OCI-LY1 (cell line): Measurements from ENCODE around the gene THSD7A.

Experiments used
- H2AFZ ChIP-seq: fragments of 200-600 bp; sonication (generic), shearing (Covaris generic); 2 replicates; pipeline ENCODE4 v1.6.0; 2014; ENCODE audit warnings: antibody characterized with exemption, mild to moderate bottlenecking, low read length
- H3F3A ChIP-seq: fragments of 200-600 bp; sonication (generic), shearing (Covaris generic); 2 replicates; pipeline ENCODE4 v1.6.0; 2014; ENCODE audit warnings: mild to moderate bottlenecking, antibody characterized with exemption, low read length, moderate library complexity; ENCODE audit not compliant: insufficient read depth
- H3K27ac ChIP-seq: fragments of 200-600 bp; sonication (generic); 2 replicates; pipeline ENCODE4 v1.5.1; 2014; ENCODE audit warnings: low read length, mixed run types, mild to moderate bottlenecking, low read depth; ENCODE audit not compliant: poor library complexity, severe bottlenecking
- H3K27me3 ChIP-seq: fragments of 200-600 bp; sonication (generic); 2 replicates; pipeline ENCODE4 v1.6.0; 2014; ENCODE audit warnings: antibody characterized with exemption, mild to moderate bottlenecking, low read length, moderate library complexity; ENCODE audit not compliant: insufficient read depth
- H3K36me3 ChIP-seq: fragments of 200-600 bp; sonication (generic); 2 replicates; pipeline ENCODE4 v1.6.1; 2014; ENCODE audit warnings: mild to moderate bottlenecking, antibody characterized with exemption, low read length, moderate library complexity, mixed read lengths; ENCODE audit not compliant: insufficient read depth
- H3K4me1 ChIP-seq: fragments of 200-600 bp; sonication (generic); 2 replicates; pipeline ENCODE4 v1.5.1; 2014; ENCODE audit warnings: mild to moderate bottlenecking, low read length, moderate library complexity; ENCODE audit not compliant: insufficient read depth, severe bottlenecking
- H3K4me2 ChIP-seq: fragments of 200-600 bp; sonication (generic), shearing (Covaris generic); 2 replicates; pipeline ENCODE4 v1.6.1; 2014; ENCODE audit warnings: low read length
- H3K4me3 ChIP-seq: fragments of 200-600 bp; sonication (generic); 2 replicates; pipeline ENCODE4 v1.5.1; 2014; ENCODE audit warnings: low read length, low read depth, mild to moderate bottlenecking, mixed read lengths; ENCODE audit not compliant: poor library complexity, severe bottlenecking
- H3K79me2 ChIP-seq: fragments of 200-600 bp; shearing (Covaris generic); 2 replicates; pipeline ENCODE4 v1.6.1; 2016; ENCODE audit warnings: mixed run types, low read length, mixed read lengths; ENCODE audit not compliant: insufficient read depth
- H3K9ac ChIP-seq: fragments of 200-600 bp; sonication (generic), shearing (Covaris generic); 2 replicates; pipeline ENCODE4 v1.6.1; 2014; ENCODE audit warnings: mild to moderate bottlenecking, low read length, mixed read lengths
- H3K9me2 ChIP-seq: fragments of 200-600 bp; sonication (generic), shearing (Covaris generic); 2 replicates; pipeline ENCODE4 v1.6.1; 2014; ENCODE audit warnings: low read depth, mild to moderate bottlenecking, low read length, mixed read lengths
- H3K9me3 ChIP-seq: fragments of 200-600 bp; shearing (Covaris generic); 2 replicates; pipeline ENCODE4 v1.6.1; 2014; ENCODE audit warnings: low read length, mixed read lengths
- H4K20me1 ChIP-seq: fragments of 200-600 bp; sonication (generic), shearing (Covaris generic); 2 replicates; pipeline ENCODE4 v1.6.0; 2016; ENCODE audit warnings: mild to moderate bottlenecking, low read length; ENCODE audit not compliant: insufficient read depth
- EZH2 ChIP-seq: fragments of 200-600 bp; sonication (generic), shearing (Covaris generic); IDR thresholded peaks from 2 replicates; pipeline ENCODE4 v1.8.0; 2017; ENCODE audit warnings: borderline replicate concordance, mixed run types, mild to moderate bottlenecking, antibody characterized with exemption, low read length, moderate library complexity, mixed read lengths
- TF ChIP-seq, protein P1 (sequence below): fragments of 200-600 bp; sonication (generic), shearing (Covaris generic); IDR thresholded peaks from 2 replicates; pipeline ENCODE4 v1.5.1; 2017; ENCODE audit warnings: mild to moderate bottlenecking, antibody characterized with exemption, low read length, moderate library complexity, mixed read lengths

The THSD7A gene

DNA sequence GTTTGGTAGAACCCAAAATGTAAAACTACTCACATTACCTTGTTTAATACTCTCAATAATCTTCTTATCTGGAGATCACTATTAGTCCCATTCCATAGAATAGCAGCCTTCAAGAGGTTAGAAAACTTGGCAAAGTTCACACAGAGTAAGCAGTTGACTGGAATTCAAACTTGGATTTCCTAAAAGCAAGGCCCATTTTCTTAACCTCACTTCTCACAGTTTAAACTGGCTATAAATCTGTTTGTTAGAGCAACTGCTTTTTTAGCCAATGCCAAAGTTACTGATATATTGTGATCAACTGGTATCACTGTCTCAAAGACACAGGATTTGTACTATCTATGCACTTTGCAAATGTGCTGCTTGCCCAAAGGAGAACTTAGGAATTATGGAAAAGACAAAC lies 230.2 kb downstream of the THSD7A start:
- Histone ChIP-seq H3K4me2 (no peak overlapping the region), H2AFZ (no peak overlapping the region), H3K27ac (no peak overlapping the region), H3K9ac (no peak overlapping the region), H3K36me3 (no peaks in the 10 kb centered on the region), H3K4me1 (no peaks in the 10 kb centered on the region), H3K4me3 (no peak overlapping the region), H3K27me3 (no peaks in the 10 kb centered on the region), H3F3A (no peaks in the 10 kb centered on the region), H4K20me1 (no peaks in the 10 kb centered on the region), H3K9me3 (0 out of 2 replicates have a peak, but pooled peaks cover 2% of the 10 kb centered on the region), H3K9me2 (no peaks in the 10 kb centered on the region), H3K79me2 (no peaks in the 10 kb centered on the region)
- no peak for TF ChIP-seq EZH2
- TF ChIP-seq, protein P1, sequence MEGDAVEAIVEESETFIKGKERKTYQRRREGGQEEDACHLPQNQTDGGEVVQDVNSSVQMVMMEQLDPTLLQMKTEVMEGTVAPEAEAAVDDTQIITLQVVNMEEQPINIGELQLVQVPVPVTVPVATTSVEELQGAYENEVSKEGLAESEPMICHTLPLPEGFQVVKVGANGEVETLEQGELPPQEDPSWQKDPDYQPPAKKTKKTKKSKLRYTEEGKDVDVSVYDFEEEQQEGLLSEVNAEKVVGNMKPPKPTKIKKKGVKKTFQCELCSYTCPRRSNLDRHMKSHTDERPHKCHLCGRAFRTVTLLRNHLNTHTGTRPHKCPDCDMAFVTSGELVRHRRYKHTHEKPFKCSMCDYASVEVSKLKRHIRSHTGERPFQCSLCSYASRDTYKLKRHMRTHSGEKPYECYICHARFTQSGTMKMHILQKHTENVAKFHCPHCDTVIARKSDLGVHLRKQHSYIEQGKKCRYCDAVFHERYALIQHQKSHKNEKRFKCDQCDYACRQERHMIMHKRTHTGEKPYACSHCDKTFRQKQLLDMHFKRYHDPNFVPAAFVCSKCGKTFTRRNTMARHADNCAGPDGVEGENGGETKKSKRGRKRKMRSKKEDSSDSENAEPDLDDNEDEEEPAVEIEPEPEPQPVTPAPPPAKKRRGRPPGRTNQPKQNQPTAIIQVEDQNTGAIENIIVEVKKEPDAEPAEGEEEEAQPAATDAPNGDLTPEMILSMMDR = no peak

DNA sequence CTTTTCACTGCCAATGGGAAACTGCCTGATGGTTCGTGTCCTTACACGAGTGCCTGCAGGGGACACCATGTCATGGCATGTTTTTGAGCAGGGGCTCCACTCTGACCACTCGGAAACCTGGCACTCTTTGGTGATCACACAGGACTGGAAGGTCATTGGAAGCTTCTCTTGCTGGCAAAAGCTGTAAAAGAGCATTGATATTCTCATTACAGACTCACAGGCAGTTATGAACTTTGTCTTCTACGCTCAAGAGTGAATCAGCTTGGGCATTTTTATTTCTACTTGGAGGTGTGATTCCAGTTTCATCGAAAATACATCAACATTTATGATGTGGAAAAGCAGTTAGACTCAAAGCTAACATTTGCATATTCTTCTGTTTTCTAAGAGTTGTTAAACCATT lies 238.7 kb downstream of the THSD7A start:
- H3K4me1 ChIP-seq = peaks cover 7% of the 10 kb centered on the region
- H3K9me3 ChIP-seq = no peaks in the 10 kb centered on the region
- H3K36me3 ChIP-seq = no peaks in the 10 kb centered on the region
- H3K9me2 ChIP-seq = no peaks in the 10 kb centered on the region
- no peaks in the 10 kb centered on the region for H4K20me1 ChIP-seq
- H3K4me3 ChIP-seq = no peak overlapping the region
- no peak overlapping the region for H3K27ac ChIP-seq
- no peak overlapping the region for H3K9ac ChIP-seq
- H3K4me2 ChIP-seq = no peak overlapping the region
- H2AFZ ChIP-seq = no peak overlapping the region
- no peaks in the 10 kb centered on the region for H3K79me2 ChIP-seq
- no peaks in the 10 kb centered on the region for H3F3A ChIP-seq
- TF ChIP-seq, protein P1 = no peak
- no peaks in the 10 kb centered on the region for H3K27me3 ChIP-seq

DNA sequence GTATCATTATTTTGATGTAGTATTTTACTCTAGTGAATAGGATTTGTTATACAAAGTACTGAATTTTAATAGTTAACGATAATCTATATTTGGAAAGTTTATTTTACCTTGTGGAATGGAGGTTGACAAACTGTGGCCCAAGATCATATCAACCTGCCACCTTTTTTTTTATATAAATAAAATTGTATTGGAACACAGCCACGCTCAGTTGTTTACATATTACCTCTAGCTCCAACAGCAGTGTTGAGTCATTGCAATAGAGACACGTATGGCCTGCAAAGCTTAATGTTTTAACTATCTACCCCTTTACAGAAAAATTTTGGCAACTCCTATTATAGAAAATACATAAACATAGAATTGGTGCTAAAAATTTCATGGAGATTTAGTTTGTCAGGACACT lies 239.3 kb downstream of the THSD7A start:
- no peak for TF ChIP-seq EZH2
- TF ChIP-seq, protein P1 = no peak
- no peaks in the 10 kb centered on the region for H3K9me3 ChIP-seq
- H4K20me1 ChIP-seq = no peaks in the 10 kb centered on the region
- no peak overlapping the region for H3K9ac ChIP-seq
- H3K27ac ChIP-seq = no peak overlapping the region
- peaks cover 7% of the 10 kb centered on the region for H3K4me1 ChIP-seq
- H3K4me3 ChIP-seq = no peak overlapping the region
- no peaks in the 10 kb centered on the region for H3K27me3 ChIP-seq
- no peaks in the 10 kb centered on the region for H3F3A ChIP-seq
- H3K36me3 ChIP-seq = no peaks in the 10 kb centered on the region
- H3K9me2 ChIP-seq = no peaks in the 10 kb centered on the region
- no peak overlapping the region for H3K4me2 ChIP-seq
- H3K79me2 ChIP-seq = no peaks in the 10 kb centered on the region
- H2AFZ ChIP-seq = no peak overlapping the region
